GM12878 (cell line): ENCODE measurements around the gene TRAP1. TPM values are rescaled to one million over a fixed set of nuclear protein-coding genes. Genes with fewer than 3 reads are reported as not detected.

ENCODE experiments used
- ATAC-seq: fragments of 200-7000 bp; cut with Tn5 transposase; 3 replicates; pipeline ENCODE4 v1.9.1; 2020; ENCODE audit warnings: mild to moderate bottlenecking, moderate library complexity
- BruUV-seq: library from RNA; stranded (reverse); fragments of 400-500 nt; replicated peaks from 2 replicates; lab custom pipeline; 2021; lab: Mats Ljungman, UMichigan
- CTCF ChIA-PET: fragments of 300-600 bp; sonication (Branson Sonifier 250); formaldehyde crosslinking; extraction: SDS; loops from one replicate; lab custom pipeline; 2021; ENCODE audit warnings: inconsistent platforms; lab: Yijun Ruan, JAX
- POLR2A ChIA-PET: fragments of 350-600 bp; formaldehyde crosslinking; extraction: SDS; loops from one replicate; lab custom pipeline; 2021; ENCODE audit warnings: inconsistent platforms; lab: Charles Lee
- RAD21 ChIA-PET: fragments of 300-600 bp; sonication (Branson Sonifier 250); formaldehyde crosslinking; loops from one replicate; lab custom pipeline; 2023; ENCODE audit warnings: antibody characterized with exemption; ENCODE audit not compliant: unreplicated experiment; lab: Charles Lee
- SMC1A ChIA-PET: fragments of 300-600 bp; sonication (Branson Sonifier 250); formaldehyde crosslinking; loops from one replicate; lab custom pipeline; 2023; ENCODE audit not compliant: unreplicated experiment, uncharacterized antibody; lab: Charles Lee
- DNase-seq: peaks from one replicate; pipeline ENCODE4 v3.0.0-alpha.2; 2011; ENCODE audit warnings: low read depth, low spot score
- FAIRE-seq: peaks from 3 replicates; lab custom pipeline; 2011; peaks lifted over from hg19 to GRCh38; lab: Jason Lieb, UNC
- H2AFZ ChIP-seq: 2 replicates; pipeline ENCODE4 v1.6.0; 2011; ENCODE audit warnings: low read depth, low read length, control low read depth; ENCODE audit not compliant: control insufficient read depth
- H3K27ac ChIP-seq: 2 replicates; pipeline ENCODE4 v1.5.1; 2011; ENCODE audit warnings: control low read depth; ENCODE audit not compliant: control insufficient read depth, insufficient read depth
- H3K27me3 ChIP-seq, 2 experiments: replicated peaks in 1 of 2; 2 replicates each; pipeline versions ENCODE4 v1.6.0 to v1.6.1; 2011; ENCODE audit warnings: low read length in 1 of 2; ENCODE audit not compliant: control insufficient read depth in 2 of 2, insufficient read depth in 2 of 2
- H3K36me3 ChIP-seq, 2 experiments: 2 replicates each; pipeline ENCODE4 v1.5.1; 2011; ENCODE audit warnings: low read length in 1 of 2; ENCODE audit not compliant: control insufficient read depth in 2 of 2, insufficient read depth in 2 of 2
- H3K4me1 ChIP-seq: 2 replicates; pipeline ENCODE4 v1.6.1; 2011; ENCODE audit warnings: mild to moderate bottlenecking, low read length, moderate library complexity, mixed read lengths; ENCODE audit not compliant: control insufficient read depth, insufficient read depth
- H3K4me2 ChIP-seq: 2 replicates; pipeline ENCODE4 v1.6.0; 2011; ENCODE audit warnings: control low read depth; ENCODE audit not compliant: control insufficient read depth, insufficient read depth
- H3K4me3 ChIP-seq: fragments of 200-600 bp; sonication (generic); 2 replicates; pipeline ENCODE4 v1.5.1; 2016
- H3K79me2 ChIP-seq: 2 replicates; pipeline ENCODE4 v1.6.0; 2011; ENCODE audit warnings: low read length; ENCODE audit not compliant: control insufficient read depth, insufficient read depth
- H3K9ac ChIP-seq: 2 replicates; pipeline ENCODE4 v1.8.0; 2011; ENCODE audit warnings: low read length, control low read depth, mixed read lengths; ENCODE audit not compliant: control insufficient read depth, insufficient read depth
- H3K9me3 ChIP-seq: replicated peaks from 3 replicates; pipeline ENCODE4 v1.5.1; 2011; ENCODE audit warnings: mild to moderate bottlenecking, low read length; ENCODE audit not compliant: control insufficient read depth, insufficient read depth
- H4K20me1 ChIP-seq: 2 replicates; pipeline ENCODE4 v1.6.0; 2011; ENCODE audit not compliant: control insufficient read depth, insufficient read depth
- BHLHE40 ChIP-seq, 2 experiments: fragments of 450-650 bp in 1 of 2; IDR thresholded peaks; 2 replicates each; pipeline ENCODE4 v1.6.1; 2011 to 2017; ENCODE audit warnings: low read depth in 2 of 2, borderline replicate concordance in 1 of 2, improper control_type of control experiment in 1 of 2, low read length in 1 of 2, mild to moderate bottlenecking in 1 of 2
- CEBPZ ChIP-seq: fragments of 150-350 bp; IDR thresholded peaks from 2 replicates; pipeline ENCODE4 v1.6.1; 2016; ENCODE audit warnings: low read depth, low read length
- E4F1 ChIP-seq: fragments of 450-650 bp; IDR thresholded peaks from 2 replicates; pipeline ENCODE4 v1.6.1; 2018; ENCODE audit warnings: borderline replicate concordance, mild to moderate bottlenecking; ENCODE audit not compliant: partially characterized antibody
- ETV6 ChIP-seq, 2 experiments: fragments of 450-650 bp in 1 of 2; IDR thresholded peaks in 1 of 2; conservative IDR thresholded peaks in 1 of 2; 2 replicates each; pipeline ENCODE4 v1.6.1; 2014; ENCODE audit warnings: antibody characterized with exemption in 1 of 2, borderline replicate concordance in 1 of 2, low read depth in 1 of 2, mild to moderate bottlenecking in 1 of 2, moderate library complexity in 1 of 2
- HDGF ChIP-seq: fragments of 450-650 bp; IDR thresholded peaks from 2 replicates; pipeline ENCODE4 v1.6.1; 2016; ENCODE audit warnings: antibody characterized with exemption
- MYB ChIP-seq: fragments of 150-350 bp; IDR thresholded peaks from 2 replicates; pipeline ENCODE4 v1.6.1; 2014; ENCODE audit warnings: mild to moderate bottlenecking, low read depth, low read length, borderline replicate concordance
- NBN ChIP-seq: fragments of 450-650 bp; IDR thresholded peaks from 2 replicates; pipeline ENCODE4 v1.6.1; 2016
- POLR2AphosphoS5 ChIP-seq: IDR thresholded peaks from 2 replicates; pipeline ENCODE4 v1.6.1; 2011; ENCODE audit warnings: mild to moderate bottlenecking, low read length, inconsistent platforms
- SMAD5 ChIP-seq: IDR thresholded peaks from 2 replicates; pipeline ENCODE4 v1.6.1; 2016; ENCODE audit warnings: antibody characterized with exemption, low read depth
- WGBS: methylation state at CpG from one replicate; pipeline ENCODE4 v1.1.6; 2016; ENCODE audit warnings: low lambda C conversion rate; ENCODE audit not compliant: insufficient replicate concordance, insufficient coverage; ENCODE audit errors: missing lambda C conversion rate; 5-methylcytosine and 5-hydroxymethylcytosine counted together
- in situ Hi-C: fragments of 300-500 bp; cut with MboI; formaldehyde crosslinking; loops from 9 replicates; pipeline ENCODE4 v1.14.3; 2018; ENCODE audit warnings: mixed read lengths
- intact Hi-C: fragments of 100-400 bp; cut with micrococcal nuclease; formaldehyde crosslinking; loops from one replicate; pipeline ENCODE4 v1.14.2; 2022; ENCODE audit not compliant: unreplicated experiment
- polyA plus RNA-seq, 11 experiments: library from polyadenylated mRNA; depleted of rRNA in 4 of 11; unstranded in 6 of 11; stranded (reverse) in 5 of 11; fragments of >200 nt; fragmentation: Nextera tagmentation in 4 of 11; fragmentation: Illumina TruSeq in 1 of 11; extraction: Ambion mirVana in 4 of 11; extraction: Trizol in 1 of 11; gene quantifications; 1 replicate in 1 of 11; 2 replicates in 10 of 11; pipeline versions ENCODE4 v1.2.1 to v1.2.3, GENCODE V29; 2011 to 2016; ENCODE audit warnings: inconsistent platforms in 2 of 11, missing spikeins in 2 of 11, low read depth in 1 of 11
- total RNA-seq, 4 experiments: library from RNA; depleted of rRNA in 3 of 4; stranded (reverse); fragments of >200 nt in 3 of 4; fragmentation: Illumina TruSeq in 1 of 4; extraction: Trizol in 1 of 4; gene quantifications; 2 replicates each; pipeline versions ENCODE4 v1.2.1 to v1.2.3, GENCODE V29; 2013 to 2021

Gene TRAP1
- total and polyA plus RNA-seq, 10 of the 15 experiments (the other 5 are each of a cell fraction or from before 2014, with no cell fraction given) = 16.3 to 442 (median 241) TPM

GRCh38 chr16:3716831-3717234 is 491 bp downstream of the TRAP1 start:
- H3K27me3 ChIP-seq = no peaks in the 10 kb centered on the region
- peaks cover 3% of the 10 kb centered on the region for H3K4me1 ChIP-seq
- peak overlapping the region; percentile 93 for H3K27ac ChIP-seq
- TF ChIP-seq BHLHE40 (IDR thresholded peaks at IDR 0.05; ENCODE audit: borderline replicate concordance in 1 of 2, low read depth in 2 of 2, low read length in 1 of 2) (peak in 1 of 2 experiments; percentile 90), ETV6 (conservative IDR thresholded peaks at IDR 0.05 in 1 of 2, IDR thresholded peaks at IDR 0.05 in 1 of 2; ENCODE audit: borderline replicate concordance in 1 of 2, low read depth in 1 of 2) (no peak), POLR2AphosphoS5 (0 out of 2 replicates have a peak, but pooled peaks have one; percentile 8), HDGF (0 out of 2 replicates have a peak, but pooled peaks have one; percentile 22), NBN (peak; percentile 12; the same call in 1 of the 2 replicates)
- H3K4me2 ChIP-seq = peak overlapping the region; percentile 74
- SMC1A ChIA-PET = interaction anchor here (0.9 kb wide), 1 partner anchor 161 kb away, joined by 5 read pairs; no protein-coding TSS in a partner anchor
- intact Hi-C loops (no loop called here), in situ Hi-C loops (no loop called here)
- peak; percentile 67 for ATAC-seq
- H3K9ac ChIP-seq = peak overlapping the region; percentile 97
- H3K79me2 ChIP-seq = peaks cover 48% of the 10 kb centered on the region
- peak overlapping the region; percentile 74 for H3K4me3 ChIP-seq
- H3K36me3 ChIP-seq = peaks cover 0 to 3% of the 10 kb centered on the region in 2 experiments; a peak in 1 of 4 replicates
- CTCF ChIA-PET = no interaction called here
- WGBS = 1% methylated on average over 34 of the region's 34 CpGs
- peak overlapping the region; percentile 87 for H2AFZ ChIP-seq
- POLR2A ChIA-PET = interaction anchor here (1.4 kb wide), 1 partner anchor 25 kb away, joined by 4 read pairs; no protein-coding TSS in a partner anchor
- RAD21 ChIA-PET = interaction anchor here (1.1 to 1.7 kb wide), 2 partner anchors 161 to 164 kb away, joined by 3 read pairs; partner anchors contain the start of gene CREBBP
- H4K20me1 ChIP-seq = no peaks in the 10 kb centered on the region
- no peak for DNase-seq
- BruUV-seq = no TSS peak
- FAIRE-seq = no peak
- no peaks in the 10 kb centered on the region for H3K9me3 ChIP-seq

- RAD21 ChIA-PET = no interaction called here
- ATAC-seq = no peak
- 94% methylated on average over 6 of the region's 7 CpGs for WGBS
- no peaks in the 10 kb centered on the region for H3K9me3 ChIP-seq
- in situ Hi-C loops = no loop called here
- peaks cover 52% of the 10 kb centered on the region for H3K79me2 ChIP-seq
- 0 out of 2 replicates have a peak overlapping the region, but pooled peaks have one; percentile 19 for H3K4me2 ChIP-seq
- FAIRE-seq = no peak
- H2AFZ ChIP-seq = no peak overlapping the region
- CTCF ChIA-PET = interaction anchor here (1.2 kb wide), 1 partner anchor 163 kb away, joined by 4 read pairs; no protein-coding TSS in a partner anchor
- POLR2A ChIA-PET = no interaction called here
- no peaks in the 10 kb centered on the region for H3K27me3 ChIP-seq
- peak overlapping the region; percentile 74; the same call in 1 of the 2 replicates for H3K4me3 ChIP-seq
- peaks cover 3% of the 10 kb centered on the region for H3K4me1 ChIP-seq
- no peak overlapping the region for H3K9ac ChIP-seq
- intact Hi-C loops = no loop called here
- BruUV-seq = no TSS peak
- H3K36me3 ChIP-seq = peaks cover 0 to 3% of the 10 kb centered on the region in 2 experiments; a peak in 1 of 4 replicates
- no peak for DNase-seq
- SMC1A ChIA-PET = no interaction called here
- H4K20me1 ChIP-seq = no peaks in the 10 kb centered on the region
- H3K27ac ChIP-seq = no peak overlapping the region
- TF ChIP-seq CEBPZ = no peak
- TF ChIP-seq E4F1 = no peak
- TF ChIP-seq MYB = no peak
- no peak for TF ChIP-seq SMAD5
Measured at GRCh38 chr16:3715430-3715829, 1.9 kb downstream of the TRAP1 start.
